Measurements from ENCODE around the gene ANKRD10. TPM values are rescaled to one million over a fixed set of nuclear protein-coding genes. Genes with fewer than 3 reads are reported as not detected.

ANKRD10 gene
- total and polyA plus RNA-seq, 2 experiments from 2014 or later = 250 to 277 TPM

- H3K9me2 ChIP-seq (ENCODE audit: insufficient read depth) = no peaks in the 10 kb centered on the region
- no peaks in the 10 kb centered on the region for H3K79me2 ChIP-seq (replicated peaks; ENCODE audit: insufficient read depth)
- Mint-ChIP-seq H3K4me1 (peaks cover 48% of the 10 kb centered on the region), H3K27me3 (ENCODE audit: insufficient read depth, low read depth, poor library complexity) (peaks cover 13% of the 10 kb centered on the region), H3K4me3 (no peak overlapping the region), H3K36me3 (ENCODE audit: low read depth) (peaks cover 6% of the 10 kb centered on the region; the same call in 2 of the 3 replicates), H3K9me3 (no peaks in the 10 kb centered on the region; the same call in 2 of the 3 replicates), H3K27ac (peak overlapping the region; percentile 78)
- no peaks in the 10 kb centered on the region for H3K36me3 ChIP-seq (ENCODE audit: insufficient read depth)
- peaks cover 31% of the 10 kb centered on the region for H3K4me1 ChIP-seq (ENCODE audit: insufficient read depth)
- peak overlapping the region; percentile 78 for H3K27ac ChIP-seq (ENCODE audit: low read depth)
- H3F3A ChIP-seq (replicated peaks; ENCODE audit: low read depth) = peaks cover 11% of the 10 kb centered on the region; the same call in 1 of the 2 replicates
- H3K27me3 ChIP-seq (ENCODE audit: insufficient read depth) = no peaks in the 10 kb centered on the region
- no peak for TF ChIP-seq ETS1 (IDR thresholded peaks at IDR 0.05)
- TF ChIP-seq POLR2AphosphoS5 (IDR thresholded peaks at IDR 0.05; ENCODE audit: low read depth) = peak; percentile 30; the same call in 1 of the 2 replicates
- no peak overlapping the region for H3K4me3 ChIP-seq
- H2AFZ ChIP-seq = no peak overlapping the region
- DNase-seq (ENCODE audit: low spot score) (peak; percentile 59), ATAC-seq (peak; percentile 60)
- no peak overlapping the region for H3K4me2 ChIP-seq
- peaks cover 13% of the 10 kb centered on the region; the same call in 1 of the 2 replicates for H4K20me1 ChIP-seq (replicated peaks; ENCODE audit: insufficient read depth)
Observed at GRCh38 chr13:110886870-110887596, 27.8 kb downstream of the ANKRD10 start.

- H3F3A ChIP-seq (replicated peaks; ENCODE audit: low read depth) = peaks cover 11% of the 10 kb centered on the region; the same call in 1 of the 2 replicates
- peaks cover 13% of the 10 kb centered on the region; the same call in 1 of the 2 replicates for H4K20me1 ChIP-seq (replicated peaks; ENCODE audit: insufficient read depth)
- peak; percentile 73 for DNase-seq (ENCODE audit: low spot score)
- Mint-ChIP-seq H3K27ac (peak overlapping the region; percentile 61), H3K36me3 (ENCODE audit: low read depth) (0 out of 3 replicates have a peak, but pooled peaks cover 3% of the 10 kb centered on the region), H3K27me3 (ENCODE audit: insufficient read depth, low read depth, poor library complexity) (peaks cover 13% of the 10 kb centered on the region), H3K4me1 (peaks cover 48% of the 10 kb centered on the region), H3K4me3 (no peak overlapping the region; the same call in 2 of the 3 replicates), H3K9me3 (no peaks in the 10 kb centered on the region; the same call in 2 of the 3 replicates)
- H3K27me3 ChIP-seq (ENCODE audit: insufficient read depth) = no peaks in the 10 kb centered on the region
- H3K79me2 ChIP-seq (replicated peaks; ENCODE audit: insufficient read depth) = no peaks in the 10 kb centered on the region
- no peak overlapping the region for H2AFZ ChIP-seq
- H3K4me3 ChIP-seq = no peak overlapping the region
- H3K4me2 ChIP-seq = no peak overlapping the region
- no peaks in the 10 kb centered on the region for H3K36me3 ChIP-seq (ENCODE audit: insufficient read depth)
- peaks cover 31% of the 10 kb centered on the region for H3K4me1 ChIP-seq (ENCODE audit: insufficient read depth)
- ATAC-seq = peak; percentile 84
- peak overlapping the region; percentile 78 for H3K27ac ChIP-seq (ENCODE audit: low read depth)
- H3K9me2 ChIP-seq (ENCODE audit: insufficient read depth) = no peaks in the 10 kb centered on the region
- TF ChIP-seq REST (IDR thresholded peaks at IDR 0.05; ENCODE audit: unreplicated experiment) = no peak
- TF ChIP-seq POLR2AphosphoS5 (IDR thresholded peaks at IDR 0.05; ENCODE audit: low read depth) = 0 out of 2 replicates have a peak, but pooled peaks have one; percentile 22
- no peak for TF ChIP-seq ETS1 (IDR thresholded peaks at IDR 0.05)
- no peak for TF ChIP-seq STAT1 (IDR thresholded peaks at IDR 0.05; ENCODE audit: unreplicated experiment)
- TF ChIP-seq EZH2phosphoT487 (IDR thresholded peaks at IDR 0.05; ENCODE audit: unreplicated experiment) = no peak
- no peak for TF ChIP-seq ZNF114 (CRISPR knock-in tag; IDR thresholded peaks at IDR 0.05)
- TF ChIP-seq EZH2 (IDR thresholded peaks at IDR 0.05; ENCODE audit: low read depth, unreplicated experiment) = no peak
- no peak for TF ChIP-seq ZNF331 (CRISPR knock-in tag; IDR thresholded peaks at IDR 0.05; ENCODE audit: low read depth)
- TF ChIP-seq CREB1 (CRISPR knock-in tag; IDR thresholded peaks at IDR 0.05; ENCODE audit: low read depth) = no peak
- TF ChIP-seq CTCF (conservative IDR thresholded peaks at IDR 0.05; ENCODE audit: low read depth in 2 of 2) = peak; percentile 32 to 54; a peak in 3 of 4 replicates
Observed at GRCh38 chr13:110885966-110886869, 28.7 kb downstream of the ANKRD10 start.
